Measurements from ENCODE around the gene ERAL1.
"Not testable (repeated sequence)": the region's sequence is repeated elsewhere in the genome, so short reads cannot be mapped to it uniquely, and the experiment has no call there.

Gene ERAL1

DNA sequence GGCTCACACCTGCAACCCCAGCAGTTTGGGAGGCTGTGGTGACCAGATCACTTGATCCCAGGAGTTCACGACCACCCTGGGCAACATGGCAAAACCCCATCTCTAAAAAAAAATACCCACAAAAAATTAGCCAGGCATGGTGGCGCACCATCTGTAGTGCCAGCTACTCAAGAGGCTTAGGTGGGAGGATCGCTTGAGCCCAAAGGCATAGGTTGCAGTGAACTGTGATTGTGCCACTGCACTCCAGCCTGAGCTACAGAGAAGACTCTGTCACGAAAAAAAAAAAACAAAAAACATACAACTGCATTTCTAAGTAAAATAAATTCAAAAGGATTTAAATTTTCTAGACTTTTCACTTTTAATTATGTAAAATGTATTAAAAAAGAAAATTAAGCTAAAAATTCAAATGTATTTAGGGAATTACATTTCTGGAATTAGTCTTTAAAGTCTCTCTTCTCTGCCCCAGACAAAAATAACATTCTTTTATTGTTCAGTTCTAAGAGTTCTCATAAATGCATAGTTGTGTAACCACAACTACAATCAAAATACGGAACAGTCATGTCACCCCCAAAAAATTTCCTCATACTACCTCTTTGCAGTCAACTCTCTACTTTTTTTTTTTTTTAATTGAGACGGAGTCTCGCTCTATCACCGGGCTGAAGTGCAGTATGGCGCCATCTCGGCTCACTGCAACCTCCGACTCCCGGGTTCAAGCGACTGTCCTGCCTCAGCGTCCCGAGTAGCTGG lies 26.3 kb upstream of the ERAL1 start:
- H3K27ac ChIP-seq (ENCODE audit: low read length): no peak overlapping the region
- no peaks in the 10 kb centered on the region for H3K4me1 ChIP-seq (ENCODE audit: control insufficient read depth in 1 of 2, insufficient read depth in 2 of 2, low read length in 2 of 2)
- H3K4me3 ChIP-seq (ENCODE audit: low read depth in 1 of 2, low read length in 2 of 2): no peak overlapping the region
- no peaks in the 10 kb centered on the region for H3K36me3 ChIP-seq (ENCODE audit: control insufficient read depth in 1 of 2, insufficient read depth in 2 of 2, low read length in 2 of 2)
- H3K27me3 ChIP-seq (ENCODE audit: low read depth, low read length): no peaks in the 10 kb centered on the region
- H3K9me3 ChIP-seq (ENCODE audit: control insufficient read depth in 1 of 2, low read length in 2 of 2): no peaks in the 10 kb centered on the region

DNA sequence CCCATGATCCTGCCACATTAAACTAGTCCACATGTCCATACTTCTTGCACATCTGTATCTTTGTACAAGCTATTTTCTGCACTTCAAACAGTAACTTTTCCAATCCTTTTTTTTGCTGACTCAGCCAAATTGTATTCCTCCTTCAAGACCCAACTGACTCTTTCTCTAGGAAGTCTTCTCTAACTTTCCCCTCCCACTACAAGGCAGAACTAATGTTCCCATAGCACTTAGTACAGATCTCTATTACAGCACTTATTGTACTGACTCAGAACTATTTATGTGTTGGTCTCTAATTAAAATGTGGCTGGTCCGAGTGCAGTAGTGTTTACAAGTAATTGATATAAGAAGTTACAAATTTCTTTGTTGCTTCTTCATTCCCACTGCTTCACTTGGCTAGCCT lies 20.4 kb upstream of the ERAL1 start:
- Histone ChIP-seq H3K36me3 (ENCODE audit: control insufficient read depth in 1 of 2, insufficient read depth in 2 of 2, low read length in 2 of 2) (no peaks in the 10 kb centered on the region), H3K27ac (ENCODE audit: low read length) (no peak overlapping the region)

GRCh38 chr17:28836541-28836940 lies 18.3 kb upstream of the ERAL1 start:
- H3K9me3 ChIP-seq (ENCODE audit: control insufficient read depth in 1 of 2, low read length in 2 of 2); H3K27ac ChIP-seq (ENCODE audit: low read length); H3K36me3 ChIP-seq (ENCODE audit: control insufficient read depth in 1 of 2, insufficient read depth in 2 of 2, low read length in 2 of 2); H3K4me3 ChIP-seq (ENCODE audit: low read depth in 1 of 2, low read length in 2 of 2); H3K4me1 ChIP-seq (ENCODE audit: control insufficient read depth in 1 of 2, insufficient read depth in 2 of 2, low read length in 2 of 2); H3K27me3 ChIP-seq (ENCODE audit: low read depth, low read length): not testable (repeated sequence)

More for the DNA sequence above, 20.4 kb upstream of the ERAL1 start:
- H3K4me1 ChIP-seq (ENCODE audit: control insufficient read depth in 1 of 2, insufficient read depth in 2 of 2, low read length in 2 of 2): no peaks in the 10 kb centered on the region
- H3K9me3 ChIP-seq (ENCODE audit: control insufficient read depth in 1 of 2, low read length in 2 of 2): no peaks in the 10 kb centered on the region
- no peak overlapping the region for H3K4me3 ChIP-seq (ENCODE audit: low read depth in 1 of 2, low read length in 2 of 2)
- H3K27me3 ChIP-seq (ENCODE audit: low read depth, low read length): no peaks in the 10 kb centered on the region

GRCh38 chr17:28839221-28839620 lies 15.6 kb upstream of the ERAL1 start:
- no peak overlapping the region for H3K27ac ChIP-seq (ENCODE audit: low read length)
- H3K9me3 ChIP-seq (ENCODE audit: control insufficient read depth in 1 of 2, low read length in 2 of 2): no peaks in the 10 kb centered on the region
- no peak overlapping the region for H3K4me3 ChIP-seq (ENCODE audit: low read depth in 1 of 2, low read length in 2 of 2)
- H3K36me3 ChIP-seq (ENCODE audit: control insufficient read depth in 1 of 2, insufficient read depth in 2 of 2, low read length in 2 of 2): no peaks in the 10 kb centered on the region
- no peaks in the 10 kb centered on the region for H3K27me3 ChIP-seq (ENCODE audit: low read depth, low read length)
- H3K4me1 ChIP-seq (ENCODE audit: control insufficient read depth in 1 of 2, insufficient read depth in 2 of 2, low read length in 2 of 2): peaks cover 0 to 6% of the 10 kb centered on the region in 2 donors

- Histone ChIP-seq H3K36me3 (ENCODE audit: control insufficient read depth in 1 of 2, insufficient read depth in 2 of 2, low read length in 2 of 2) (no peaks in the 10 kb centered on the region), H3K4me1 (ENCODE audit: control insufficient read depth in 1 of 2, insufficient read depth in 2 of 2, low read length in 2 of 2) (peaks cover 0 to 6% of the 10 kb centered on the region in 2 donors), H3K9me3 (ENCODE audit: control insufficient read depth in 1 of 2, low read length in 2 of 2) (no peaks in the 10 kb centered on the region), H3K4me3 (ENCODE audit: low read depth in 1 of 2, low read length in 2 of 2) (peak overlapping the region; percentile 71 to 87), H3K27ac (ENCODE audit: low read length) (peak overlapping the region; percentile 88), H3K27me3 (ENCODE audit: low read depth, low read length) (no peaks in the 10 kb centered on the region)
Measured at GRCh38 chr17:28841901-28842281, 12.9 kb upstream of the ERAL1 start.

DNA sequence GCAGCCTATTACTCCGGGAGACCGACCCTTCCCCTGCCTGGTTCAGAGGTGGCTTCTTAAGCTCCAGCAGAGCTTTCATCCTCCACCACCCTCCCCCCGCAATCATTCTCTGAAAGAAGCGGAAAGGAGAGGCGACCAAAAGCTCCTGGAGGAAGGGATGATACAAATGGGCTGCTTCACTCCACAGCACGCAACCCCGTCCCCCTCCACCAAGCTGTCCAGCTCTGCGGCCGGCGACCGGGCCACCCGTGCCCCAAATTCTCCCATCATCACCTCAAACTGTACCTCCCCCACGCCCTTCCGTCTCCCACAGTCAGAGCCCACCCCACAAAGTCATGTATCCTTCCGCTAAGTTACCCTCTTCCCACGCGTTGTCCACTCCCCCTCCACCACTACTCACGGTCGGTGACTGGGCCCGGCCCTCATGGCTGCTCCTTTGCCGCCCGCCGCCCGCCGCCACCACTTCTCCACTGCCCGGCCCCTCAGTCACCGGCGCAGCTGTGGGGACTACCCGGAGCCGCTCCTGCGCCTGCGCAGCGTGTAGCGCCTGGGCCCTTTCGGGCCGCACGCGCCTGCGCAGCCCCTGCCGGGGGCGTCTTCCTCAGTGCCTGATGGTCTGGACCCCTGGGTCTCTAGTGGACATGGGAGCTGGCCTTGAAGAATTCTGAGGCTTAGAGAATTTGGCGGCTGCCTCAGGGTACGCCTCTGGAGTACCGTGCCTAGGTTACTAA lies 12.4 kb upstream of the ERAL1 start, which contains the start of gene FAM222B:
Gene FAM222B (minus strand): TSS at position 509 of the 731 bp plus-strand sequence. CDS start 76,123 bp downstream, outside the sequence.
- H3K27me3 ChIP-seq (ENCODE audit: low read depth, low read length): no peaks in the 10 kb centered on the region
- H3K27ac ChIP-seq (ENCODE audit: low read length): peak within 1 kb of the TSS; percentile 88
- H3K4me1 ChIP-seq (ENCODE audit: control insufficient read depth in 1 of 2, insufficient read depth in 2 of 2, low read length in 2 of 2): peaks cover 0 to 6% of the 10 kb centered on the region in 2 donors
- H3K4me3 ChIP-seq (ENCODE audit: low read depth in 1 of 2, low read length in 2 of 2): peak within 1 kb of the TSS; percentile 71 to 87
- H3K9me3 ChIP-seq (ENCODE audit: control insufficient read depth in 1 of 2, low read length in 2 of 2): no peaks in the 10 kb centered on the region
- no peaks in the 10 kb centered on the region for H3K36me3 ChIP-seq (ENCODE audit: control insufficient read depth in 1 of 2, insufficient read depth in 2 of 2, low read length in 2 of 2)

DNA sequence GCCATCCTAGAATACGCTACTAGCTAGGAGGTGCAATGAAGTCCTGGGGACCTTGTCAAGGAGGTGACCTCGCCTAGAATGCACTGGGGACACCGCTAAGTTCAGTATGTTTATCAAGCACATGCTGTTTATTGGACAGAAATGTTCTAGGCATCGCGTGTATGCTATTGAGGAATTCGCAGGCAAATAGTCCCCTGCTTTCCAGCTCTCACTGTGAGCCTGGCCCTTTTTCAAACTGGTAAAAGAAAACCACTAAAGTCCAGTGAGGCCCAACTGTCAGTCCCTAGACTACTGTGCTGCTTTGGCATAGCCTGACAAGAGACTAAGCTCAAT lies 11.0 kb upstream of the ERAL1 start:
- no peak overlapping the region for H3K4me3 ChIP-seq (ENCODE audit: low read depth in 1 of 2, low read length in 2 of 2)
- H3K9me3 ChIP-seq (ENCODE audit: control insufficient read depth in 1 of 2, low read length in 2 of 2): no peaks in the 10 kb centered on the region
- H3K27ac ChIP-seq (ENCODE audit: low read length): no peak overlapping the region
- no peaks in the 10 kb centered on the region for H3K36me3 ChIP-seq (ENCODE audit: control insufficient read depth in 1 of 2, insufficient read depth in 2 of 2, low read length in 2 of 2)
- peaks cover 0 to 6% of the 10 kb centered on the region in 2 donors for H3K4me1 ChIP-seq (ENCODE audit: control insufficient read depth in 1 of 2, insufficient read depth in 2 of 2, low read length in 2 of 2)
- no peaks in the 10 kb centered on the region for H3K27me3 ChIP-seq (ENCODE audit: low read depth, low read length)

- Histone ChIP-seq H3K27me3 (ENCODE audit: low read depth, low read length) (no peaks in the 10 kb centered on the region), H3K36me3 (ENCODE audit: control insufficient read depth in 1 of 2, insufficient read depth in 2 of 2, low read length in 2 of 2) (no peaks in the 10 kb centered on the region), H3K4me1 (ENCODE audit: control insufficient read depth in 1 of 2, insufficient read depth in 2 of 2, low read length in 2 of 2) (peaks cover 0 to 6% of the 10 kb centered on the region in 2 donors), H3K9me3 (ENCODE audit: control insufficient read depth in 1 of 2, low read length in 2 of 2) (no peaks in the 10 kb centered on the region), H3K27ac (ENCODE audit: low read length) (no peak overlapping the region), H3K4me3 (ENCODE audit: low read depth in 1 of 2, low read length in 2 of 2) (no peak overlapping the region)
Measured at GRCh38 chr17:28846231-28846630, 8.6 kb upstream of the ERAL1 start.

DNA sequence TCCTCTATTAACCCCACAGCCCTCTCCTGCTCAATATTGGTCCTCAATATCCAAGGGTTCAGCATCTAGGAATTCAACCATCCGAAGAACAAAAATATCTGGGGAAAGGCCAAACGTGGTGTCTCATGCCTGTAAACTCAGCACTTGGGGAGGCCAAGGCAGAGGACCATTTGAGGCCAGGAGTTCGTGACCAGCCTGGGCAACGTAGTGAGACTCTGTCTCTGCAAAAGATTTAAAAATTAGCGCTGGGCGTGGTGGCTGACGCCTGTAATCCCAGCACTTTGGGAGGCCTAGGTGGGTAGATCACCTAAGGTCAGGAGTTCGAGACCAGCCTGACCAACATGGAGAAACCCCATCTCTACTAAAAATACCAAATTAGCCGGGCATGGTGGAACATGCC lies 8.1 kb upstream of the ERAL1 start:
- not testable (repeated sequence) for H3K4me1 ChIP-seq (ENCODE audit: control insufficient read depth in 1 of 2, insufficient read depth in 2 of 2, low read length in 2 of 2); H3K27ac ChIP-seq (ENCODE audit: low read length); H3K4me3 ChIP-seq (ENCODE audit: low read depth in 1 of 2, low read length in 2 of 2); H3K27me3 ChIP-seq (ENCODE audit: low read depth, low read length); H3K9me3 ChIP-seq (ENCODE audit: control insufficient read depth in 1 of 2, low read length in 2 of 2); H3K36me3 ChIP-seq (ENCODE audit: control insufficient read depth in 1 of 2, insufficient read depth in 2 of 2, low read length in 2 of 2)

- H3K36me3 ChIP-seq (ENCODE audit: control insufficient read depth in 1 of 2, insufficient read depth in 2 of 2, low read length in 2 of 2); H3K27me3 ChIP-seq (ENCODE audit: low read depth, low read length); H3K4me3 ChIP-seq (ENCODE audit: low read depth in 1 of 2, low read length in 2 of 2); H3K27ac ChIP-seq (ENCODE audit: low read length); H3K4me1 ChIP-seq (ENCODE audit: control insufficient read depth in 1 of 2, insufficient read depth in 2 of 2, low read length in 2 of 2); H3K9me3 ChIP-seq (ENCODE audit: control insufficient read depth in 1 of 2, low read length in 2 of 2): not testable (repeated sequence)
Measured at GRCh38 chr17:28848667-28849066, 6.1 kb upstream of the ERAL1 start.

DNA sequence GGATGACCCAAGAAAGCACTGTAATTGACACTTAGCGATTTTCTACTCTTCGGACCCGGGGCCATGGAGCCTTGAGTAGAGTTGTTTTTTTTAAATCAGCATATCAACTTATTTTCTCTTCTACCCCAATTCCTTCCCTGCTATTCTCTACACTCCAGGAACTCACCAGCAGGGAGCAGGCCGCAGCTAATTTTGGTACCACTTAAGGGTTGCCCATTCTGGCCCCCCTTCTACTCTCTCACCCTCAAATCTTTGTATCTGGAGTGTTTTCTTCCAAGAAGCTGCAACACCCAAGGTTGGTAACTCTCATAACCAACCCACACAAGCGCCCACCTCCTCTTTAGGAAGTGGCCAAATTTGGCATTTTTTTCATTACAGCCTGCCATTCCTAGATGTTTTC lies 5.5 kb upstream of the ERAL1 start:
- H3K36me3 ChIP-seq (ENCODE audit: control insufficient read depth in 1 of 2, insufficient read depth in 2 of 2, low read length in 2 of 2): no peaks in the 10 kb centered on the region
- peaks cover 2 to 3% of the 10 kb centered on the region in 2 donors for H3K4me1 ChIP-seq (ENCODE audit: control insufficient read depth in 1 of 2, insufficient read depth in 2 of 2, low read length in 2 of 2)
- H3K27ac ChIP-seq (ENCODE audit: low read length): no peak overlapping the region
- no peaks in the 10 kb centered on the region for H3K9me3 ChIP-seq (ENCODE audit: control insufficient read depth in 1 of 2, low read length in 2 of 2)
- H3K27me3 ChIP-seq (ENCODE audit: low read depth, low read length): no peaks in the 10 kb centered on the region
- H3K4me3 ChIP-seq (ENCODE audit: low read depth in 1 of 2, low read length in 2 of 2): no peak overlapping the region
